HEK293 (cell line): ENCODE data around the gene CPA5.

Experiments used
- CTCF ChIA-PET: fragments of 350-600 bp; formaldehyde crosslinking; extraction: SDS; loops from one replicate; lab custom pipeline; 2021; ENCODE audit warnings: antibody characterized with exemption; lab: Yijun Ruan, JAX
- POLR2A ChIA-PET: fragments of 300-600 bp; formaldehyde crosslinking; extraction: SDS; loops from one replicate; lab custom pipeline; 2020; ENCODE audit warnings: antibody characterized with exemption, inconsistent platforms; lab: Yijun Ruan, JAX
- H3K27ac ChIP-seq: fragments of 200-500 bp; sonication (Bioruptor generic); 2 replicates; pipeline ENCODE4 v1.5.1; 2014; ENCODE audit warnings: low read depth, low read length, control low read depth, inconsistent platforms; ENCODE audit errors: extremely low read depth
- H3K36me3 ChIP-seq, 2 experiments: fragments of 200-500 bp in 1 of 2; sonication (Bioruptor generic) in 1 of 2; 1 replicate in 1 of 2; 2 replicates in 1 of 2; pipeline ENCODE4 v1.5.1; 2014 to 2017; ENCODE audit warnings: inconsistent platforms in 2 of 2, low read length in 2 of 2; ENCODE audit not compliant: control insufficient read depth in 2 of 2, insufficient read depth in 1 of 2
- H3K4me1 ChIP-seq: fragments of 200-500 bp; sonication (Bioruptor generic); 2 replicates; pipeline ENCODE4 v1.5.1; 2014; ENCODE audit warnings: mild to moderate bottlenecking, low read length, inconsistent platforms; ENCODE audit not compliant: control insufficient read depth, insufficient read depth
- H3K4me3 ChIP-seq: 2 replicates; pipeline ENCODE4 v1.5.1; 2011; ENCODE audit warnings: low read depth, mild to moderate bottlenecking, control low read depth, low read length, moderate library complexity
- H3K9me3 ChIP-seq: fragments of 200-500 bp; sonication (Bioruptor generic); 2 replicates; pipeline ENCODE4 v1.5.1; 2014; ENCODE audit warnings: low read depth, low read length, inconsistent platforms; ENCODE audit not compliant: control insufficient read depth, insufficient read depth
- BCL11B ChIP-seq: fragments of 450-650 bp; formaldehyde crosslinking; IDR thresholded peaks from 2 replicates; pipeline ENCODE4 v1.5.1; 2016; ENCODE audit warnings: low read depth, missing biosample characterization, missing genetic modification characterization
- GLI2 ChIP-seq: fragments of 450-650 bp; formaldehyde crosslinking; IDR thresholded peaks from 2 replicates; pipeline ENCODE4; 2017; ENCODE audit warnings: missing biosample characterization, missing genetic modification characterization, low read depth, borderline replicate concordance
- MYNN ChIP-seq: fragments of 450-650 bp; formaldehyde crosslinking; IDR thresholded peaks from 2 replicates; pipeline ENCODE4 v1.5.1; 2016; ENCODE audit warnings: missing biosample characterization, missing genetic modification characterization, borderline replicate concordance
- OVOL3 ChIP-seq: fragments of 450-650 bp; formaldehyde crosslinking; IDR thresholded peaks from 2 replicates; pipeline ENCODE4 v1.5.1; 2016; ENCODE audit warnings: missing biosample characterization, missing genetic modification characterization
- WT1 ChIP-seq: fragments of 450-650 bp; formaldehyde crosslinking; IDR thresholded peaks from 2 replicates; pipeline ENCODE4 v1.5.1; 2016; ENCODE audit warnings: missing biosample characterization, missing genetic modification characterization
- ZBTB8A ChIP-seq: fragments of 450-650 bp; formaldehyde crosslinking; IDR thresholded peaks from 2 replicates; pipeline ENCODE4 v1.5.1; 2016; ENCODE audit warnings: missing biosample characterization, missing genetic modification characterization
- ZFP69B ChIP-seq: fragments of 450-650 bp; formaldehyde crosslinking; IDR thresholded peaks from 2 replicates; pipeline ENCODE4 v1.5.1; 2016; ENCODE audit warnings: missing biosample characterization, missing genetic modification characterization
- ZNF138 ChIP-seq: fragments of 450-650 bp; formaldehyde crosslinking; IDR thresholded peaks from 2 replicates; pipeline ENCODE4 v1.5.1; 2016; ENCODE audit warnings: missing biosample characterization, missing genetic modification characterization, borderline replicate concordance
- ZNF169 ChIP-seq: fragments of 450-650 bp; formaldehyde crosslinking; IDR thresholded peaks from 2 replicates; pipeline ENCODE4 v1.5.1; 2016; ENCODE audit warnings: missing biosample characterization, missing genetic modification characterization
- ZNF19 ChIP-seq: fragments of 450-650 bp; formaldehyde crosslinking; IDR thresholded peaks from 2 replicates; pipeline ENCODE4; 2016; ENCODE audit warnings: missing biosample characterization, missing genetic modification characterization, low read depth
- ZNF202 ChIP-seq: fragments of 450-650 bp; formaldehyde crosslinking; IDR thresholded peaks from 2 replicates; pipeline ENCODE4 v1.5.1; 2016; ENCODE audit warnings: missing biosample characterization, missing genetic modification characterization, borderline replicate concordance
- ZNF214 ChIP-seq: fragments of 450-650 bp; formaldehyde crosslinking; IDR thresholded peaks from 2 replicates; pipeline ENCODE4 v1.5.1; 2017; ENCODE audit warnings: missing biosample characterization, mild to moderate bottlenecking, missing genetic modification characterization, borderline replicate concordance
- ZNF239 ChIP-seq: fragments of 450-650 bp; formaldehyde crosslinking; IDR thresholded peaks from 2 replicates; pipeline ENCODE4 v1.5.1; 2016; ENCODE audit warnings: missing biosample characterization, missing genetic modification characterization
- ZNF510 ChIP-seq: fragments of 450-650 bp; formaldehyde crosslinking; IDR thresholded peaks from 2 replicates; pipeline ENCODE4 v1.5.1; 2018; ENCODE audit warnings: mild to moderate bottlenecking, missing genetic modification characterization, missing biosample characterization; ENCODE audit not compliant: insufficient replicate concordance
- ZNF561 ChIP-seq: fragments of 450-650 bp; IDR thresholded peaks from 2 replicates; pipeline ENCODE4 v1.5.1; 2018; ENCODE audit warnings: missing biosample characterization, missing genetic modification characterization, borderline replicate concordance
- ZNF623 ChIP-seq: fragments of 450-650 bp; formaldehyde crosslinking; IDR thresholded peaks from 2 replicates; pipeline ENCODE4 v1.5.1; 2016; ENCODE audit warnings: missing biosample characterization, missing genetic modification characterization
- ZNF626 ChIP-seq: fragments of 450-650 bp; sonication (Bioruptor Pico); formaldehyde crosslinking; IDR thresholded peaks from 2 replicates; pipeline ENCODE4 v1.5.1; 2018; ENCODE audit warnings: missing biosample characterization, missing genetic modification characterization, inconsistent platforms
- ZNF768 ChIP-seq: fragments of 450-650 bp; formaldehyde crosslinking; IDR thresholded peaks from 2 replicates; pipeline ENCODE4 v1.5.1; 2018; ENCODE audit warnings: missing biosample characterization, mild to moderate bottlenecking, missing genetic modification characterization
- ZNF830 ChIP-seq: fragments of 450-650 bp; IDR thresholded peaks from 2 replicates; pipeline ENCODE4 v1.5.0; 2018; ENCODE audit warnings: missing biosample characterization, missing genetic modification characterization, low read depth, mild to moderate bottlenecking, moderate library complexity
- TF ChIP-seq, protein P1 (sequence below): fragments of 450-650 bp; formaldehyde crosslinking; IDR thresholded peaks from 2 replicates; pipeline ENCODE4 v1.5.1; 2017; ENCODE audit warnings: missing biosample characterization, missing genetic modification characterization
- TF ChIP-seq, protein P2 (sequence below): fragments of 450-650 bp; formaldehyde crosslinking; conservative IDR thresholded peaks from 2 replicates; pipeline ENCODE4 v1.5.1; 2016; ENCODE audit warnings: low read depth, missing biosample characterization, missing genetic modification characterization
- TF ChIP-seq, protein P3 (sequence below): fragments of 450-650 bp; formaldehyde crosslinking; IDR thresholded peaks from 2 replicates; pipeline ENCODE4 v1.5.1; 2016; ENCODE audit warnings: missing biosample characterization, missing genetic modification characterization, low read depth
- TF ChIP-seq, protein P4 (sequence below): fragments of 450-650 bp; formaldehyde crosslinking; IDR thresholded peaks from 2 replicates; pipeline ENCODE4 v1.5.1; 2016; ENCODE audit warnings: missing biosample characterization, missing genetic modification characterization
- TF ChIP-seq, protein P5 (sequence below): fragments of 450-650 bp; formaldehyde crosslinking; IDR thresholded peaks from 2 replicates; pipeline ENCODE4 v1.5.1; 2016; ENCODE audit warnings: missing biosample characterization, missing genetic modification characterization
- TF ChIP-seq, protein P6 (sequence below): sonication (generic); formaldehyde crosslinking; IDR thresholded peaks from 2 replicates; pipeline ENCODE4 v1.8.1; 2022; ENCODE audit warnings: mild to moderate bottlenecking, moderate library complexity, missing genetic modification reagents

The CPA5 gene

DNA sequence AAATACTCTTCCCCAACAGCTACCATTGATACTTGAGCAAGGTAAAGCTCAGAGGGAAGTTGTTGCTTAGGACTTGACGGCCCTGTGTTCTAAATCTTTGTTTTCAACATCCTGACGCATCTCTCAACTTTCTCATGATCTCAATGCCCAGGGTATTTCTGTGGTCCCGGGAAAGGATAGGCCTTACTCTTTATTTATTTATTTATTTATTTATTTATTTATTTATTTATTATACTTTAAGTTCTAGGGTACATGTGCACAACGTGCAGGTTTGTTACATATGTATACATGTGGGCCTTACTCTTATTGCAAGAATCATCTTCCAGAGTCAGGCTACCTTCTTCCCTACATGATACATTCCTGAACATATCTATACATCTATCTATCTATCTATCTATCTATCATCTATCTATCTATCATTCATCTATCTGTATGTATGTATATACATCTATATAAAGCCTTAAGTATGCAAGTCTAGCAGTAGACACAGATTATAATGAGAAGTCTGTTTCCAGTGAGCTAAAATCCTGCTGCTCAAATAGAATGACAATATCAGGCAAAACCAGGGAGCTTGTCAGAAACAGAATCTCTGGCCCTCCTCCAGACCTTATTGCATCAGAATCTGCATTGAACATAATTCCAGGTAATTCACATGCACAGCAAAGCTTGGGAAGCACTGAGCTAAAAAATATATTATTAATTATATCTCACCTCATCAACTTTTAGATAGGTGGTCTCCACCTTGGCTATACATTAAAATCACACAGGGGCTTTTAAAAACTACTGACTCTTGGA, 12.2 kb upstream of the CPA5 start (continued):
- TF ChIP-seq, protein P1, sequence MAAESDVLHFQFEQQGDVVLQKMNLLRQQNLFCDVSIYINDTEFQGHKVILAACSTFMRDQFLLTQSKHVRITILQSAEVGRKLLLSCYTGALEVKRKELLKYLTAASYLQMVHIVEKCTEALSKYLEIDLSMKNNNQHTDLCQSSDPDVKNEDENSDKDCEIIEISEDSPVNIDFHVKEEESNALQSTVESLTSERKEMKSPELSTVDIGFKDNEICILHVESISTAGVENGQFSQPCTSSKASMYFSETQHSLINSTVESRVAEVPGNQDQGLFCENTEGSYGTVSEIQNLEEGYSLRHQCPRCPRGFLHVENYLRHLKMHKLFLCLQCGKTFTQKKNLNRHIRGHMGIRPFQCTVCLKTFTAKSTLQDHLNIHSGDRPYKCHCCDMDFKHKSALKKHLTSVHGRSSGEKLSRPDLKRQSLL: no peak
- 0 out of 2 replicates have a peak, but pooled peaks have one; percentile 37 for TF ChIP-seq ZNF202 (tag by site-specific recombination)
- TF ChIP-seq ZNF510: peak; percentile 40
- no peak for TF ChIP-seq WT1 (tag by site-specific recombination)
- TF ChIP-seq, protein P2, sequence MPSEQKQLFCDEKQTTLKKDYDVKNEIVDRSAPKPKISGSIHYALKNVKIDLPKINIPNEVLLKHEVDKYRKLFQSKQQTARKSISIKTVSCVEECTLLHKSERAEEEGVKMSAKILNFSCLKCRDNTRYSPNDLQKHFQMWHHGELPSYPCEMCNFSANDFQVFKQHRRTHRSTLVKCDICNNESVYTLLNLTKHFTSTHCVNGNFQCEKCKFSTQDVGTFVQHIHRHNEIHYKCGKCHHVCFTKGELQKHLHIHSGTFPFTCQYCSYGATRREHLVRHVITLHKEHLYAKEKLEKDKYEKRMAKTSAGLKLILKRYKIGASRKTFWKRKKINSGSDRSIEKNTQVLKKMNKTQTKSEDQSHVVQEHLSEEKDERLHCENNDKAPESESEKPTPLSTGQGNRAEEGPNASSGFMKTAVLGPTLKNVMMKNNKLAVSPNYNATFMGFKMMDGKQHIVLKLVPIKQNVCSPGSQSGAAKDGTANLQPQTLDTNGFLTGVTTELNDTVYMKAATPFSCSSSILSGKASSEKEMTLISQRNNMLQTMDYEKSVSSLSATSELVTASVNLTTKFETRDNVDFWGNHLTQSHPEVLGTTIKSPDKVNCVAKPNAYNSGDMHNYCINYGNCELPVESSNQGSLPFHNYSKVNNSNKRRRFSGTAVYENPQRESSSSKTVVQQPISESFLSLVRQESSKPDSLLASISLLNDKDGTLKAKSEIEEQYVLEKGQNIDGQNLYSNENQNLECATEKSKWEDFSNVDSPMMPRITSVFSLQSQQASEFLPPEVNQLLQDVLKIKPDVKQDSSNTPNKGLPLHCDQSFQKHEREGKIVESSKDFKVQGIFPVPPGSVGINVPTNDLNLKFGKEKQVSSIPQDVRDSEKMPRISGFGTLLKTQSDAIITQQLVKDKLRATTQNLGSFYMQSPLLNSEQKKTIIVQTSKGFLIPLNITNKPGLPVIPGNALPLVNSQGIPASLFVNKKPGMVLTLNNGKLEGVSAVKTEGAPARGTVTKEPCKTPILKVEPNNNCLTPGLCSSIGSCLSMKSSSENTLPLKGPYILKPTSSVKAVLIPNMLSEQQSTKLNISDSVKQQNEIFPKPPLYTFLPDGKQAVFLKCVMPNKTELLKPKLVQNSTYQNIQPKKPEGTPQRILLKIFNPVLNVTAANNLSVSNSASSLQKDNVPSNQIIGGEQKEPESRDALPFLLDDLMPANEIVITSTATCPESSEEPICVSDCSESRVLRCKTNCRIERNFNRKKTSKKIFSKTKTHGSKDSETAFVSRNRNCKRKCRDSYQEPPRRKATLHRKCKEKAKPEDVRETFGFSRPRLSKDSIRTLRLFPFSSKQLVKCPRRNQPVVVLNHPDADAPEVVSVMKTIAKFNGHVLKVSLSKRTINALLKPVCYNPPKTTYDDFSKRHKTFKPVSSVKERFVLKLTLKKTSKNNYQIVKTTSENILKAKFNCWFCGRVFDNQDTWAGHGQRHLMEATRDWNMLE: peak; percentile 84
- no peak for TF ChIP-seq MYNN (tag by site-specific recombination)
- no peak for TF ChIP-seq ZNF239 (tag by site-specific recombination)
- TF ChIP-seq ZFP69B (tag by site-specific recombination): no peak
- TF ChIP-seq, protein P3, sequence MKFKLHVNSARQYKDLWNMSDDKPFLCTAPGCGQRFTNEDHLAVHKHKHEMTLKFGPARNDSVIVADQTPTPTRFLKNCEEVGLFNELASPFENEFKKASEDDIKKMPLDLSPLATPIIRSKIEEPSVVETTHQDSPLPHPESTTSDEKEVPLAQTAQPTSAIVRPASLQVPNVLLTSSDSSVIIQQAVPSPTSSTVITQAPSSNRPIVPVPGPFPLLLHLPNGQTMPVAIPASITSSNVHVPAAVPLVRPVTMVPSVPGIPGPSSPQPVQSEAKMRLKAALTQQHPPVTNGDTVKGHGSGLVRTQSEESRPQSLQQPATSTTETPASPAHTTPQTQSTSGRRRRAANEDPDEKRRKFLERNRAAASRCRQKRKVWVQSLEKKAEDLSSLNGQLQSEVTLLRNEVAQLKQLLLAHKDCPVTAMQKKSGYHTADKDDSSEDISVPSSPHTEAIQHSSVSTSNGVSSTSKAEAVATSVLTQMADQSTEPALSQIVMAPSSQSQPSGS: no peak
- no peak for TF ChIP-seq ZNF561 (tag by site-specific recombination)
- no peak for TF ChIP-seq ZNF19 (tag by site-specific recombination)
- peak; percentile 61 for TF ChIP-seq ZBTB8A (tag by site-specific recombination)
- TF ChIP-seq, protein P4, sequence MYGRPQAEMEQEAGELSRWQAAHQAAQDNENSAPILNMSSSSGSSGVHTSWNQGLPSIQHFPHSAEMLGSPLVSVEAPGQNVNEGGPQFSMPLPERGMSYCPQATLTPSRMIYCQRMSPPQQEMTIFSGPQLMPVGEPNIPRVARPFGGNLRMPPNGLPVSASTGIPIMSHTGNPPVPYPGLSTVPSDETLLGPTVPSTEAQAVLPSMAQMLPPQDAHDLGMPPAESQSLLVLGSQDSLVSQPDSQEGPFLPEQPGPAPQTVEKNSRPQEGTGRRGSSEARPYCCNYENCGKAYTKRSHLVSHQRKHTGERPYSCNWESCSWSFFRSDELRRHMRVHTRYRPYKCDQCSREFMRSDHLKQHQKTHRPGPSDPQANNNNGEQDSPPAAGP: no peak
- TF ChIP-seq BCL11B (tag by site-specific recombination): no peak
- TF ChIP-seq ZNF623 (tag by site-specific recombination): peak; percentile 68
- TF ChIP-seq, protein P5, sequence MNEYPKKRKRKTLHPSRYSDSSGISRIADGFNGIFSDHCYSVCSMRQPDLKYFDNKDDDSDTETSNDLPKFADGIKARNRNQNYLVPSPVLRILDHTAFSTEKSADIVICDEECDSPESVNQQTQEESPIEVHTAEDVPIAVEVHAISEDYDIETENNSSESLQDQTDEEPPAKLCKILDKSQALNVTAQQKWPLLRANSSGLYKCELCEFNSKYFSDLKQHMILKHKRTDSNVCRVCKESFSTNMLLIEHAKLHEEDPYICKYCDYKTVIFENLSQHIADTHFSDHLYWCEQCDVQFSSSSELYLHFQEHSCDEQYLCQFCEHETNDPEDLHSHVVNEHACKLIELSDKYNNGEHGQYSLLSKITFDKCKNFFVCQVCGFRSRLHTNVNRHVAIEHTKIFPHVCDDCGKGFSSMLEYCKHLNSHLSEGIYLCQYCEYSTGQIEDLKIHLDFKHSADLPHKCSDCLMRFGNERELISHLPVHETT (tag by site-specific recombination): no peak
- TF ChIP-seq, all 188 proteins: peak for 24

DNA sequence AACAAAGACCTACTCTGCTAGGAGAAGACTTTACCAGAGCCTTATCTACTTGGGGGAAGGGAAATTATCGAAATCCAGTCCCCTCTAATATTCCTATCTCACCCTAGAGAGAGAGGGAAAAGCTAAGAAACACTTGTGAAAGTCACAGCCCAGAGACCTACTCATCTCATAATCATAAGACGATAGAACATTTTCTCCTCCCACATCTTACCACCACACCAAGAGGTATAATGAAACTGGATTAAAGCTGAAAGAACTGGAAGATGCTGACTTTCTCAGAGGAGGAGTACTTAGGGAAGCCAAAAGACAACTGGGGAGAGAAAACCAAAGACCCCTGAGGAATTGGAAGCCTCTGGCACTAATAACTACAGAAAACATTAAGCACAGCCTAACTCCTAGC, 10.8 kb upstream of the CPA5 start:
- no peak overlapping the region for H3K4me3 ChIP-seq
- POLR2A ChIA-PET: no interaction called here
- no peaks in the 10 kb centered on the region for H3K36me3 ChIP-seq
- CTCF ChIA-PET: no interaction called here
- H3K27ac ChIP-seq: no peak overlapping the region
- no peaks in the 10 kb centered on the region for H3K9me3 ChIP-seq
- peaks cover 7% of the 10 kb centered on the region; the same call in 1 of the 2 replicates for H3K4me1 ChIP-seq
- TF ChIP-seq ZNF169 (no peak), ZNF830 (tag by site-specific recombination) (no peak), GLI2 (no peak), ZNF626 (no peak), OVOL3 (no peak), ZNF214 (tag by site-specific recombination) (no peak), ZNF138 (tag by site-specific recombination) (no peak), ZNF768 (tag by site-specific recombination) (no peak)
- TF ChIP-seq, protein P6, sequence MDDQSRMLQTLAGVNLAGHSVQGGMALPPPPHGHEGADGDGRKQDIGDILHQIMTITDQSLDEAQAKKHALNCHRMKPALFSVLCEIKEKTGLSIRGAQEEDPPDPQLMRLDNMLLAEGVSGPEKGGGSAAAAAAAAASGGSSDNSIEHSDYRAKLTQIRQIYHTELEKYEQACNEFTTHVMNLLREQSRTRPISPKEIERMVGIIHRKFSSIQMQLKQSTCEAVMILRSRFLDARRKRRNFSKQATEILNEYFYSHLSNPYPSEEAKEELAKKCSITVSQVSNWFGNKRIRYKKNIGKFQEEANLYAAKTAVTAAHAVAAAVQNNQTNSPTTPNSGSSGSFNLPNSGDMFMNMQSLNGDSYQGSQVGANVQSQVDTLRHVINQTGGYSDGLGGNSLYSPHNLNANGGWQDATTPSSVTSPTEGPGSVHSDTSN (CRISPR knock-in tag): no peak
